Suprapubic skin (tissue), 4 donors: ENCODE data around the gene PCDHGC5.

Source experiments
- EP300 ChIP-seq: sonication (generic); formaldehyde crosslinking; IDR thresholded peaks from one replicate; pipeline ENCODE4 v1.6.1; 2017; ENCODE audit warnings: antibody characterized with exemption
- POLR2AphosphoS5 ChIP-seq, 3 donors: sonication (generic); formaldehyde crosslinking; IDR thresholded peaks; one replicate each; pipeline ENCODE4 v1.6.1; 2017; ENCODE audit warnings: antibody characterized with exemption in 3 of 3
- TF ChIP-seq, protein P1 (sequence below), 2 donors: fragments of 200-600 bp in 1 of 2; fragments of 450-650 bp in 1 of 2; sonication (generic) in 1 of 2; IDR thresholded peaks; one replicate each; pipeline ENCODE4 v1.5.1; 2016 to 2019; ENCODE audit warnings: antibody characterized with exemption in 2 of 2, mild to moderate bottlenecking in 1 of 2, moderate library complexity in 1 of 2

- TF ChIP-seq EP300: no peak
- TF ChIP-seq, protein P1, sequence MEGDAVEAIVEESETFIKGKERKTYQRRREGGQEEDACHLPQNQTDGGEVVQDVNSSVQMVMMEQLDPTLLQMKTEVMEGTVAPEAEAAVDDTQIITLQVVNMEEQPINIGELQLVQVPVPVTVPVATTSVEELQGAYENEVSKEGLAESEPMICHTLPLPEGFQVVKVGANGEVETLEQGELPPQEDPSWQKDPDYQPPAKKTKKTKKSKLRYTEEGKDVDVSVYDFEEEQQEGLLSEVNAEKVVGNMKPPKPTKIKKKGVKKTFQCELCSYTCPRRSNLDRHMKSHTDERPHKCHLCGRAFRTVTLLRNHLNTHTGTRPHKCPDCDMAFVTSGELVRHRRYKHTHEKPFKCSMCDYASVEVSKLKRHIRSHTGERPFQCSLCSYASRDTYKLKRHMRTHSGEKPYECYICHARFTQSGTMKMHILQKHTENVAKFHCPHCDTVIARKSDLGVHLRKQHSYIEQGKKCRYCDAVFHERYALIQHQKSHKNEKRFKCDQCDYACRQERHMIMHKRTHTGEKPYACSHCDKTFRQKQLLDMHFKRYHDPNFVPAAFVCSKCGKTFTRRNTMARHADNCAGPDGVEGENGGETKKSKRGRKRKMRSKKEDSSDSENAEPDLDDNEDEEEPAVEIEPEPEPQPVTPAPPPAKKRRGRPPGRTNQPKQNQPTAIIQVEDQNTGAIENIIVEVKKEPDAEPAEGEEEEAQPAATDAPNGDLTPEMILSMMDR (IDR thresholded peaks at IDR 0.05): no peak
- no peak for TF ChIP-seq POLR2AphosphoS5 (IDR thresholded peaks at IDR 0.05)
Measured at GRCh38 chr5:141483902-141484301, 5.0 kb upstream of the PCDHGC5 start.
